Stimulated activated CD8-positive, alpha-beta memory T cell treated with anti-CD3 and anti-CD28 coated beads, Interleukin-4, amount 100 ng/mL, for 24 hours (primary cell): ENCODE results near the gene MAP3K5.
A peak's percentile ranks its signal among the peaks of the same experiment; 100 is the strongest.

Experiments
- DNase-seq: peaks from one replicate; pipeline ENCODE4 v3.0.0-alpha.2; 2020; ENCODE audit warnings: low read depth

MAP3K5 gene

DNA sequence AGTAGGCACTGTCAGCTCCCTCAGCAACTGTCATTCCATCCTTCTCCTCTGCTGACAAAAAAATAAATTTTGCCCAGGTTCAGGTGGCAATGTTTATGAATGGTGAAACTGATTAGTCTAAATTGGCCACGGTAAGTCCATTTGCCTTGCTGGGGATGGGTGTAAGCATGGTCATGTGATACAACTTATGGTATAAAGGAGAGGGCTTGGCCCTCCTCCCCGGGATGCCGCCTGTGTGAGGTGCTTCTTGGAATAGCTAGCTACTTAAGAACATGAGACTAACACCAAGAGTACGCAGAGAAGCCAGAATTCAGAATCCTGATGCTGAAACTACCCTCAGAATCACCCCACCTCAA is 147.7 kb downstream of the MAP3K5 start:
- no peak for DNase-seq

GRCh38 chr6:136643850-136644596 is 148.3 kb downstream of the MAP3K5 start:
- DNase-seq: peak; percentile 65

DNA sequence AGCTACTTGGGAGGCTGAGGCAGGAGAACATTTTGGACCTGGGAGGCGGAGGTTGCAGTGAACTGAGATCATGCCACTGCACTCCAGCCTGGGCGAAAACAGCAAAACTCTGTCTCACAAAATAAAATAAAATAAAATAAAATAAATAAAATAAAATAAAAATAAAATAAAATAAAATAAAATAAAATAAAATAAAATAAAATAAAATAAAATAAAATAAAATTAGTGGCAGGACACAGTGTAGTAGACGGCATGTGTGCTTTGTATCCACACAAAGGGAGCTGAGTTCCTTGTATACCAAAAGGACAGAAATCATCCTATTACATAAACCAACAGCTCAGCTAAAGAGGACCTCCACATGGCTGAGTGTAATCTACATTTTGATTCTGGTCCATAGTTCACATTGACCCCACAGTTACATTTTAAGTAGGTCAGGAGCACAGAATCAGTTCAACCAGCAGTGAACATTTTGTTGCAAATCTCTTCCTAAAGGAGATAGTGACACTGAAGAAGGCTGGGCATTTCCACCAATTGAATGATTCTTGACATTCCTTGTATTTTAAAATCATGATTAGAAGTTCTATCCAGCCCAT is 150.3 kb downstream of the MAP3K5 start:
- DNase-seq: no peak

DNA sequence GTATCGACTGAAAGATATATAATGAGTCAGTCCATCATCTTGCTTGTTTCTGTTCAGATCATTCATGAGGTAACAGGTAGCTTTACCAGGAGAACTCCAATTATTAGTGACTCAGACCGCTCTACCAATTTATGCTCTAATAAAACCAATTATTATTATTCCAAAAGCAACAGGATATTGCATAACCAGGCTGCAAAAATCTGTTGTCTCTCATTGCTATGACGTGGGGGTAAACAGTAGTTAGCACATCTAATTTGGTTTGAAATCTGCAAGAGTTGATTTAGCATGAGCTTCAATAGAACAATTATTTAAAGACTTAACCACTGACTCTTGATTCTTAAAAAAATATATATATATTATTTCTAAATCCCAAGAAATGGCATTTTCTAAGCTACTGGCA is 151.1 kb downstream of the MAP3K5 start:
- no peak for DNase-seq

DNA sequence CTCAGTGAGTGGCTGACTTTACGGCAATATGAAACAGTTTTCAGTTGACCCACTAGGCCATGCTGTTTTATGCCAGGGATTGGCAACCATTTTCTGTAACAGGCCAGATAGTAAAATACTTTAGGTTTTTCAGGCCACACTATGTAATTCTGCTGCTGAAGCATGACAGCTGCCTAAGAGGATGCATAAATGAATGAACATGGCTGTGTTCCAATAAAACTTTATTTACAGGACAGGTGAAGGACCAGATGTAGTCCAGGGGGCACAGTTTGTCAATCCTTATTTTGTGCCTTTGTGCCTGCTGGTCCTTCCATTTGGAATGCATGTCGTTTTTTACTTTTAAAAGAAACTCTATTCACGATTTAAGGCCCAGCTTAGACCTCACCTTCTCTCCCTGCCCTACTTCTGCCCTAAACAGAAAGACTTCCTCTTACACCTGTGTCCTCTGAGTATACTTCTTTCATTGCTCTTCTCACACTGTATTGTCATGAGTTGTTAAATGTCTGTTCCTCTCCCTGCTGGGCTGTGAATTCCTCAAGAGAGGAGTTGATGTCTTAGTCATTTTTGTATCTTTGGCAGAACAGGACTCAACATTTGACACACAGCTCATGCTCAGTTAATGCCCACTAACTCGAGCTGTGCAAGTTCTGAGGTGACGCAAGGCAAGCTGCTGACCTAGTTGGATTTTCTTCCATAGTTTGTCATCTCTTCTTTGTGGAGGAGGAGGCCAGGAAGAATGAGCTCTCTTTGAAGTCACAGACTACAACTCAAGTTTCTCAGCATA is 152.0 kb downstream of the MAP3K5 start:
- DNase-seq: no peak

- no peak for DNase-seq
These were observed 152.6 kb downstream of the MAP3K5 start for GRCh38 chr6:136639702-136640101.

- no peak for DNase-seq
These were observed 156.7 kb downstream of the MAP3K5 start for GRCh38 chr6:136635615-136636014.

GRCh38 chr6:136633355-136633754 is 158.9 kb downstream of the MAP3K5 start:
- no peak for DNase-seq

DNA sequence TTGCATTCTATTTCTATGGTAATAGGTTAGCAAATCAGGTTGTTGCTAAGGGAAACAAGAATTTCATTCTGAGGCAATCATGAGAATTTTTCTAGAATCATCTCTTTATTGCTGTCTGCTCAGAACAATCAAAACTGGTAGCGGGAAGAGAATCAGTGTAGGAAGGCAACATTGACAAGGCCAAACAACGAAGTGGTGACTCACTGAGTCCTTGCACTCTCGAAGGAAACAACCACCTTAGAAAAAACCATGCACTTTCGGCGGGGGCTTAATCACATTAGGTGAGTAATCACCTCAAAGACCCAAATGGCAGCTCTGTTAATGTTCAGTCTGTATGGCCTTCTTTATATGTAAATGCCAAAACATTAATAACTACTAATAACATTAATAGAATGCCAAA is 163.3 kb downstream of the MAP3K5 start:
- DNase-seq: no peak

GRCh38 chr6:136627191-136627590 is 165.1 kb downstream of the MAP3K5 start:
- DNase-seq: no peak

DNA sequence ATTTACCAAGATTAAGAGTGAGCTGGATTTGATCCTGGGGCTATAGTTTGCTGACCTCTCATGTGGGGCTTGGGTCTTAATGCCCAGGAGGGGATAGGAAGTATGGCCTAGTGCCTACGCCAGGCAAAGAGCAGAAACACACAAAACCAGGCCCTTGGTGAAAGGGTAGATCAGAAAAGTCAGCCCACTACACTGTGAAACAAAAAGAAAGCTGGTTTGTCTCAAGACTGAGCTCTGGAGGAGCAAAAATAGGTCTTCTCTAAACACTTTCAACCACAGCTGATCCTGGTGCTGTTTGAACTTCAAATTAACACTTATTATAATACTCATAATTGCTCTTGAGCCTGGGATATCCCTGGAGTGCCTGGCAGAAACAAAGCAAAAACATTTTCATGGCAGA is 167.0 kb downstream of the MAP3K5 start:
- no peak for DNase-seq

DNA sequence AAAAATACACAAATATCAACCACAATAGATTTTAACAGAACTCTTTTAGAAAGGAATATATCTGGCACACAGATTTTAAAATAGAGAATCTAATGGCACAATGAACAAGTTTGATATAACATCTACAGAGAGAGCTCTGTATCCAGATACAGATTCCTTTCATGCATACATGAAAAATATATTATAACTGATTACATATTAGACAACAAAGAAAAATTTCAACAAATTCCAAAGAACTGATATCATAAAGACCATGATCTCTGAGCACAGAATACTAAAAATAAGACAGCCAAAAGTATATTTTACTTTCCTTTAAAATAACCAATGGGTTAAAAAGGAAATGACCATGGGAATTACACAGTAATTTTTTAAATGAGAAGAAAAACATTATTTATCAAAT is 167.9 kb downstream of the MAP3K5 start:
- no peak for DNase-seq

DNA sequence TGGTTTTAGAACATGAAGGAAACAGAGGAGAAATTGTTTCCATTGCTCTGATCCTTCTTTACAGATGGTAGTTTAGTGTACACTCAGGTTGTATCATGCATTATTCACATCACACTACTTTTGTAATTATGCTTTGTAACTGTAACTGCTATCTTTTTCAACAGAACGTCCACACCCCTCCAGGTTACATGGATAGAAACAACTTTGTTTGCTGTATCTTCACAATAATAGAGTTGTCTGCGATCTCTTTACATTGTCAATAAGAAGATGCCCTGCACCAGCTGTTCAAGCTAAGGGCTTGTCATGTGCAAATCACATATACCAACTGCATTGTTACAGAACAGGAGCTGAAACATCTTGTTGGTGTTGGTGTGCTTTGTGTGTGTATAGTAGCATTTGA is 174.2 kb downstream of the MAP3K5 start:
- DNase-seq: no peak

DNA sequence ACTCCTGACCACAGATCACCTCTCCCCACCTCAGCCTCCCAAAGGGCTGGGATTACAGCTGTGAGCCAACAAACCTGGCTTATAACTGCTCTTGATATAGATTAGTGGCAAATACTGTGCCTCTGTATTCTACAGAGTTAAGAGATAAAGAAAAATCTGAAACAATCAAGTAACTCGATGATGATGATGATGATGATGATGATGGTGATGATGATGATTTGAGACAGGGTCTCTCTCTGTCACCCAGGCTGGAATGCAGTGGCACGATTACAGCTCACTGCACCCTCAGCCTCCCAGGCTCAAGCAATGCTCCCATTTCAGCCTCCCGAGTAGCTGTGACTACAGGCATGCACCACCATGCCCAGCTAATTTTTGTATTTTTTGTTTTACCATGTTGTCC is 175.8 kb downstream of the MAP3K5 start:
- no peak for DNase-seq

DNA sequence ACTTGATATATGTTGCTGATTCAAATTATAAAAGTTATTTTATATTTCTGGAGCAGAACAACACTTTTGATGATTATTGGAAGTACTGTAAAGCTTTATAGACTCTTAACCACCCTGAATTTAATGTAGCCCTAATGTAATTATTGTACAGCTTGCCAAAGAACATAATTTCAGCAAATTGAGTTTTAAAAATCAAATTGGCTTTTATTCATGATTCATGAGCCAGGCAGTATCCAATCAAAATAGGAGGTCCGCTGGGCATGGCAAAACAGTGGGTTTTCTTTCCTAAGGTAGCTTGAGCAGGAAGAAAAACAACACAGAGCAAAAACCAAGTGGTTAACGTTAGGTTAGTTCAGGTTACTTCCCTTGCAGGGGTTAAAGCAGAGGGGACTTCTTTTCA is 177.3 kb downstream of the MAP3K5 start:
- no peak for DNase-seq

- no peak for DNase-seq
These were observed 177.9 kb downstream of the MAP3K5 start for GRCh38 chr6:136614350-136614749.

DNA sequence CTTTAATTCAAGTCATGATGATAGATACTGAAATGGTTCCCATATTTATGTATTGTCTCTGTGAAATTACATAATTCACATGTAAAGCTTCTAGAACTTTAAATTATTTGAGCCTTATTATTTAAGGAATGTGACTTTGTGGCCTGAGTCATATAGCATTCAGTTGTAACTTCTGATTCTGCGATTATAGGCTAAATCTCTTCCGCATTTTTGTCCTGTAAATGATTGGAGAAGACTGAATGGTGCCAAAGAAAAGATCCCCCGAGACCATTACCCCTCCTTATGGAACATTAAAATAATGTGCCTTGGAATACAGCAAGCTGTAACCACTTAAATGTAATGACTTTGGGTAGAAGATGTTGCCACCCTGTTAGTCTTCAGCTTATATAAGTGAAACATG is 178.8 kb downstream of the MAP3K5 start:
- no peak for DNase-seq

GRCh38 chr6:136612666-136613389 is 179.4 kb downstream of the MAP3K5 start:
- DNase-seq: no peak

GRCh38 chr6:136611746-136612145 is 180.5 kb downstream of the MAP3K5 start:
- DNase-seq: no peak

DNA sequence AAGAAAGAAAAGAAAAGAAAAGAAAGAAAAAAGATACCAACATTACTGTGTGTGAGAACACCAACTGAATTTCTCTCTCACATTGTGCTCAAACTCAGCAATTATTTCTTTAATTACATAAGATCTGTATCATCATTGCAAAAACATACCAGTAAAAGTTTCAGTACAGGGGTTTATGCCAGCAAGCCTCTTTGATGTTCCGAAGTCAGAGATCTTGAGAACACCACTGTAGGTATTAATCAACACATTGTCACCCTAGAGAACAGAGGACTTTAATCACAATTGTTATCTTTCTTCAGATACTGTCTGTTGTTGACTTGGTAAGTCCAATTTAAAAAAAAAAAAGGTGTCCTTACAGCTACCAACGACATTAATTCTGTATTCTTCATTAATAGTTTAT is 181.1 kb downstream of the MAP3K5 start:
- DNase-seq: no peak

GRCh38 chr6:136609873-136610706 is 182.2 kb downstream of the MAP3K5 start:
- DNase-seq: no peak

GRCh38 chr6:136608991-136609390 is 183.3 kb downstream of the MAP3K5 start:
- no peak for DNase-seq
